Gastroesophageal sphincter (tissue), 3 donors: ENCODE measurements around the gene KCNAB1.

ENCODE experiments used
- CTCF ChIP-seq, 4 experiments: fragments of 200-600 bp in 2 of 4; fragments of 450-650 bp in 2 of 4; sonication (generic) in 1 of 4; IDR thresholded peaks; one replicate each; pipeline ENCODE4 v1.5.1; 2017 to 2019; ENCODE audit warnings: antibody characterized with exemption in 4 of 4, mild to moderate bottlenecking in 2 of 4, moderate library complexity in 2 of 4
- EP300 ChIP-seq: sonication (generic); formaldehyde crosslinking; IDR thresholded peaks from one replicate; pipeline ENCODE4 v1.6.1; 2017; ENCODE audit warnings: antibody characterized with exemption, mild to moderate bottlenecking
- POLR2A ChIP-seq, 2 donors: fragments of 450-650 bp; IDR thresholded peaks; one replicate each; pipeline ENCODE4 v1.6.1; 2017; ENCODE audit warnings: antibody characterized with exemption in 2 of 2, mild to moderate bottlenecking in 2 of 2, moderate library complexity in 1 of 2

GRCh38 chr3:156246961-156247725 lies 126.8 kb downstream of the KCNAB1 start:
- TF ChIP-seq CTCF (IDR thresholded peaks at IDR 0.05) (no peak), EP300 (no peak), POLR2A (IDR thresholded peaks at IDR 0.05) (no peak)
